ENCODE data around the gene AKTIP.
"Not testable (repeated sequence)": the region's sequence is repeated elsewhere in the genome, so short reads cannot be mapped to it uniquely, and the experiment has no call there.

Gene AKTIP

GRCh38 chr16:53515259-53515658 is 12.2 kb upstream of the AKTIP start:
- CTCF ChIA-PET: interaction anchor here (1.8 kb wide), 1 partner anchor 9 kb away, joined by 7 read pairs; no protein-coding TSS in a partner anchor
- DNase-seq (ENCODE audit: extremely low spot score): no peak
- TF ChIP-seq CTCF (IDR thresholded peaks at IDR 0.05; ENCODE audit: control extremely low read depth, extremely low read depth, low read depth, missing control alignments): no peak
- POLR2A ChIA-PET: no interaction called here

- POLR2A ChIA-PET; DNase-seq (ENCODE audit: extremely low spot score): not testable (repeated sequence)
- CTCF ChIA-PET: interaction anchor here (1.0 to 1.3 kb wide), 3 partner anchors 9 to 37 kb away, joined by 3 to 7 read pairs (median 4); partner anchors contain the start of gene AKTIP
Observed at GRCh38 chr16:53512795-53513194, 9.8 kb upstream of the AKTIP start.

- TF ChIP-seq CTCF (IDR thresholded peaks at IDR 0.05; ENCODE audit: control extremely low read depth, extremely low read depth, low read depth, missing control alignments): no peak
- CTCF ChIA-PET: interaction anchor here (0.9 to 1.0 kb wide), 3 partner anchors 14 to 38 kb away, joined by 3 to 4 read pairs (median 4); no protein-coding TSS in a partner anchor
- POLR2A ChIA-PET: no interaction called here
- DNase-seq (ENCODE audit: extremely low spot score): no peak
Observed at GRCh38 chr16:53511403-53512280, 8.6 kb upstream of the AKTIP start.

GRCh38 chr16:53511084-53511402 is 8.0 kb upstream of the AKTIP start:
- ChIA-PET POLR2A (no interaction called here), CTCF (interaction anchor here (0.9 to 1.0 kb wide), 2 partner anchors 20 to 39 kb away, joined by 3 to 4 read pairs; no protein-coding TSS in a partner anchor)
- DNase-seq (ENCODE audit: extremely low spot score): no peak
- TF ChIP-seq CTCF (IDR thresholded peaks at IDR 0.05; ENCODE audit: control extremely low read depth, extremely low read depth, low read depth, missing control alignments): no peak

- no peak for TF ChIP-seq CTCF (IDR thresholded peaks at IDR 0.05; ENCODE audit: control extremely low read depth, extremely low read depth, low read depth, missing control alignments)
Observed at GRCh38 chr16:53510704-53511070, 7.7 kb upstream of the AKTIP start.

GRCh38 chr16:53509906-53510703 is 7.1 kb upstream of the AKTIP start:
- peak; percentile 74 for DNase-seq (ENCODE audit: extremely low spot score)
- peak; percentile 83 for TF ChIP-seq CTCF (IDR thresholded peaks at IDR 0.05; ENCODE audit: control extremely low read depth, extremely low read depth, low read depth, missing control alignments)
- ChIA-PET POLR2A (no interaction called here), CTCF (interaction anchor here (0.6 to 1.6 kb wide), 10 partner anchors 9 to 416 kb away, joined by 3 to 7 read pairs (median 3); no protein-coding TSS in a partner anchor)

More at GRCh38 chr16:53510704-53511070, 7.7 kb upstream of the AKTIP start:
- ChIA-PET POLR2A (no interaction called here), CTCF (interaction anchor here (0.7 to 1.3 kb wide), 6 partner anchors 8 to 417 kb away, joined by 3 to 7 read pairs (median 3); no protein-coding TSS in a partner anchor)
- DNase-seq (ENCODE audit: extremely low spot score): no peak

Data from GM10248 (cell line).